Sciatic nerve (tissue), 2 donors: Measurements from ENCODE around the gene ROPN1B. TPM values are rescaled to one million over a fixed set of nuclear protein-coding genes. Genes with fewer than 3 reads are reported as not detected.

Experiments
- ATAC-seq: fragments of 200-7000 bp; cut with Tn5 transposase; one replicate; pipeline ENCODE4 v1.9.1; 2020; ENCODE audit warnings: mild to moderate bottlenecking, moderate library complexity
- DNase-seq: peaks from one replicate; pipeline ENCODE4 v3.0.0-alpha.2; 2020; ENCODE audit warnings: low spot score
- intact Hi-C: fragments of 100-400 bp; cut with DNase I; formaldehyde crosslinking; loops from one replicate; pipeline ENCODE4 v1.14.2; 2022
- total RNA-seq: library from RNA; stranded (reverse); fragmentation: NEBNext Ultra II Directional; extraction: Animal tissue kit (Norgen Biotek cat#: 25700); gene quantifications from one replicate; pipeline ENCODE4 v1.2.1, GENCODE V29; 2021
- donor health status: DM: no; HTN: no; CAD: no.
- donor health status: DM: no; HTN: no; CAD: no.

The ROPN1B gene
- total RNA-seq, 1 donor from 2014 or later = 5.4 TPM

GRCh38 chr3:126023390-126023789, 54.4 kb downstream of the ROPN1B start:
- intact Hi-C loops = no loop called here
- no peak for ATAC-seq
- no peak for DNase-seq

GRCh38 chr3:126024049-126024854, 55.3 kb downstream of the ROPN1B start:
- intact Hi-C loops = no loop called here
- DNase-seq = no peak
- ATAC-seq = no peak

- DNase-seq = no peak
- intact Hi-C loops = no loop called here
- ATAC-seq = no peak
Measured at GRCh38 chr3:126025116-126025729, 56.2 kb downstream of the ROPN1B start.

GRCh38 chr3:126025862-126026261, 56.9 kb downstream of the ROPN1B start:
- DNase-seq (no peak), ATAC-seq (no peak)
- intact Hi-C loops = no loop called here

GRCh38 chr3:126026277-126026751, 57.3 kb downstream of the ROPN1B start:
- DNase-seq (no peak), ATAC-seq (no peak)
- intact Hi-C loops = no loop called here

- DNase-seq = no peak
- ATAC-seq = no peak
- intact Hi-C loops = no loop called here
Measured at GRCh38 chr3:126026761-126027160, 57.8 kb downstream of the ROPN1B start.

GRCh38 chr3:126028096-126028495, 59.1 kb downstream of the ROPN1B start:
- intact Hi-C loops = no loop called here
- no peak for DNase-seq

GRCh38 chr3:126029241-126029640, 60.3 kb downstream of the ROPN1B start:
- ATAC-seq (no peak), DNase-seq (no peak)
- intact Hi-C loops = no loop called here

More at GRCh38 chr3:126028096-126028495, 59.1 kb downstream of the ROPN1B start:
- ATAC-seq = no peak

- no peak for DNase-seq
- no peak for ATAC-seq
- intact Hi-C loops = no loop called here
Measured at GRCh38 chr3:126030455-126030854, 61.5 kb downstream of the ROPN1B start.

- ATAC-seq (no peak), DNase-seq (no peak)
- intact Hi-C loops = no loop called here
Measured at GRCh38 chr3:126031981-126032471, 63.0 kb downstream of the ROPN1B start.

Other genes with a start within 250 kb of the ROPN1B start
- gene SLC41A3, start 114.9 kb downstream of the ROPN1B start, total RNA-seq = 42.8 TPM
- gene ALDH1L1, start 211.4 kb downstream of the ROPN1B start, total RNA-seq = 4.1 TPM